Caco-2 (cell line): ENCODE data around the gene DENND10. TPM values are rescaled to one million over a fixed set of nuclear protein-coding genes. Genes with fewer than 3 reads are reported as not detected.
A peak's percentile ranks its signal among the peaks of the same experiment; 100 is the strongest.
"Not testable (repeated sequence)": the region's sequence is repeated elsewhere in the genome, so short reads cannot be mapped to it uniquely, and the experiment has no call there.

Experiments used
- BruUV-seq: library from RNA; stranded (reverse); fragments of 400-500 nt; replicated peaks from 2 replicates; lab custom pipeline; 2021; lab: Mats Ljungman, UMichigan
- CTCF ChIA-PET: fragments of 300-600 bp; sonication (Branson Sonifier 250); formaldehyde crosslinking; loops from one replicate; lab custom pipeline; 2022; ENCODE audit warnings: antibody characterized with exemption; lab: Charles Lee
- POLR2A ChIA-PET: fragments of 300-600 bp; sonication (Branson Sonifier 250); formaldehyde crosslinking; loops from one replicate; lab custom pipeline; 2022; ENCODE audit warnings: antibody characterized with exemption; lab: Charles Lee
- DNase-seq, 2 experiments: peaks; one replicate each; pipeline versions ENCODE4 v3.0.0 to v3.0.0-alpha.2; 2020 to 2022
- H3K27me3 ChIP-seq: replicated peaks from 2 replicates; pipeline ENCODE4 v1.6.0; 2011; ENCODE audit warnings: low read length; ENCODE audit not compliant: control insufficient read depth, insufficient read depth
- H3K36me3 ChIP-seq: 2 replicates; pipeline ENCODE4 v1.5.1; 2011; ENCODE audit warnings: low read length; ENCODE audit not compliant: control insufficient read depth, insufficient read depth
- H3K4me1 ChIP-seq: fragments of 250-450 bp; sonication (Bioruptor Pico); 2 replicates; pipeline ENCODE4 v1.5.1; 2020; ENCODE audit warnings: mild to moderate bottlenecking
- H3K4me3 ChIP-seq: 2 replicates; pipeline ENCODE4 v1.5.1; 2011; ENCODE audit warnings: low read depth, mild to moderate bottlenecking, control low read depth, low read length
- H3K9me3 ChIP-seq: fragments of 250-450 bp; sonication (Bioruptor Pico); 2 replicates; pipeline ENCODE4 v1.5.1; 2020; ENCODE audit warnings: mild to moderate bottlenecking, moderate library complexity
- H3K27ac Mint-ChIP-seq: one replicate; pipeline ENCODE4 v1.8.0; 2022; ENCODE audit warnings: mixed read lengths; ENCODE audit not compliant: unreplicated experiment
- H3K27me3 Mint-ChIP-seq: one replicate; pipeline ENCODE4 v1.8.0; 2022; ENCODE audit warnings: mixed read lengths; ENCODE audit not compliant: insufficient read depth, unreplicated experiment
- H3K36me3 Mint-ChIP-seq: one replicate; pipeline ENCODE4 v1.8.0; 2022; ENCODE audit warnings: mild to moderate bottlenecking, mixed read lengths; ENCODE audit not compliant: insufficient read depth, unreplicated experiment
- H3K4me1 Mint-ChIP-seq: one replicate; pipeline ENCODE4 v1.8.0; 2022; ENCODE audit warnings: low read depth, mixed read lengths; ENCODE audit not compliant: unreplicated experiment
- H3K4me3 Mint-ChIP-seq: one replicate; pipeline ENCODE4 v1.8.0; 2022; ENCODE audit warnings: mild to moderate bottlenecking, moderate library complexity, mixed read lengths; ENCODE audit not compliant: unreplicated experiment
- H3K9me3 Mint-ChIP-seq: one replicate; pipeline ENCODE4 v1.8.0; 2022; ENCODE audit warnings: mixed read lengths; ENCODE audit not compliant: unreplicated experiment
- CTCF ChIP-seq, 2 experiments: fragments of 200-600 bp in 1 of 2; IDR thresholded peaks; 1 replicate in 1 of 2; 2 replicates in 1 of 2; pipeline versions ENCODE4 v1.5.1 to v1.8.0; 2011 to 2022; ENCODE audit warnings: antibody characterized with exemption in 1 of 2, control low read depth in 1 of 2, inconsistent platforms in 1 of 2, low read depth in 1 of 2, low read length in 1 of 2, mild to moderate bottlenecking in 1 of 2, moderate library complexity in 1 of 2; ENCODE audit not compliant: insufficient read depth in 1 of 2, severe bottlenecking in 1 of 2, unreplicated experiment in 1 of 2
- intact Hi-C: fragments of 100-400 bp; cut with micrococcal nuclease; formaldehyde crosslinking; loops from one replicate; pipeline ENCODE4 v1.10.0; 2022; ENCODE audit not compliant: unreplicated experiment
- total RNA-seq: library from RNA; stranded (reverse); gene quantifications from 2 replicates; pipeline ENCODE4 v1.2.3, GENCODE V29; 2022

The DENND10 gene
- total RNA-seq, 1 experiment from 2014 or later: 80.8 TPM

- Mint-ChIP-seq H3K4me1 (no peaks in the 10 kb centered on the region), H3K27ac (no peak overlapping the region), H3K4me3 (no peak overlapping the region), H3K27me3 (no peaks in the 10 kb centered on the region), H3K9me3 (no peaks in the 10 kb centered on the region), H3K36me3 (peaks cover 57% of the 10 kb centered on the region)
- DNase-seq: no peak
- no peak for TF ChIP-seq CTCF (IDR thresholded peaks at IDR 0.05; ENCODE audit: insufficient read depth in 1 of 2, low read depth in 1 of 2, low read length in 1 of 2, severe bottlenecking in 1 of 2, unreplicated experiment in 1 of 2)
- Histone ChIP-seq H3K9me3 (no peaks in the 10 kb centered on the region), H3K4me3 (no peak overlapping the region), H3K27me3 (no peaks in the 10 kb centered on the region), H3K4me1 (no peaks in the 10 kb centered on the region), H3K36me3 (peaks cover 2% of the 10 kb centered on the region)
- CTCF ChIA-PET: no interaction called here
- BruUV-seq: no TSS peak
- intact Hi-C loops: no loop called here
- POLR2A ChIA-PET: no interaction called here
Measured at GRCh38 chr10:119149157-119149556, 45.2 kb downstream of the DENND10 start.

DNA sequence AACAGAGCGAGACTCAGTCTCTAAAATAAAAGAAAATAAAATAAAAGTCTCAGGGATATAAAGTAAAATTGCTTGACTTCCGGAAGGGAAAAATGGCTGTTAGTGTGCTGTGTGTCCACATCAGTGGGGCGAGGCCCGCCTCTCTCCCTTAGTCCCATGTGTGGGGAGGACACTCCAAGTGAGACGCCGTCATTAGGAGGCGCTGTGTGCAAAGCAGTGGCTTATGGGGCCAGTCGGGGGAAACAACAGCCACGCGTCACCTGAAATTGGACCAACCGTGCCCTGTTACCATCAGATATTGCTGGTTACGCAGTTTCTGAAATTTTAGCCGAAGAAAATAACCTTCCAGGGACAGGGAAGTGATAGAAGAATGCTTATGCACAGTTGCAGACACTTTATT, 45.8 kb downstream of the DENND10 start:
- Mint-ChIP-seq H3K27me3 (no peaks in the 10 kb centered on the region), H3K27ac (no peak overlapping the region), H3K9me3 (no peaks in the 10 kb centered on the region), H3K4me1 (no peaks in the 10 kb centered on the region), H3K36me3 (peaks cover 63% of the 10 kb centered on the region), H3K4me3 (no peak overlapping the region)
- no TSS peak for BruUV-seq
- no peak for TF ChIP-seq CTCF (IDR thresholded peaks at IDR 0.05; ENCODE audit: insufficient read depth in 1 of 2, low read depth in 1 of 2, low read length in 1 of 2, severe bottlenecking in 1 of 2, unreplicated experiment in 1 of 2)
- DNase-seq: peak in 1 of 2 experiments; percentile 39
- ChIA-PET POLR2A (no interaction called here), CTCF (no interaction called here)
- Histone ChIP-seq H3K9me3 (no peaks in the 10 kb centered on the region), H3K4me1 (no peaks in the 10 kb centered on the region), H3K4me3 (no peak overlapping the region), H3K36me3 (peaks cover 2% of the 10 kb centered on the region), H3K27me3 (no peaks in the 10 kb centered on the region)
- intact Hi-C loops: no loop called here

DNA sequence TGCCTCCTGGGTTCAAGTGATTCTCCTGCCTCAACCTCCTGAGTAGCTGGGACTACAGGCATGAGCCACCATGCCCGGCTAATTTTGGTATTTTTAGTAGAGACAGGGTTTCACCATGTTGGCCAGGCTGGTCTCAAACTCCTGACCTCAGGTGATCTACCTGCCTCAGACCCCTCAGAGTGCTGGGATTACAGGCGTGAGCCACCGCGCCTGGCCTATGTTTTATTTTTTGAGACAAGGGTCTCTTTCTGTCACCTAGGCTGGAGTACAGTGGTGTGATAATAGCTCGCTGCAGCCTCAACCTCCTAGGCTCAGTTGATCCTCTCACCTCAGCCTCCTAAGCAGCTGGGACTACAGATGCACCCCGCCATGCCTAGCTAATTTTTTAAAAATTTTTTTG, 47.7 kb downstream of the DENND10 start:
- H3K4me1 ChIP-seq, intact Hi-C loops, H3K4me3 Mint-ChIP-seq, H3K27me3 ChIP-seq, H3K27ac Mint-ChIP-seq, H3K36me3 ChIP-seq, H3K9me3 Mint-ChIP-seq, H3K9me3 ChIP-seq, H3K27me3 Mint-ChIP-seq, POLR2A ChIA-PET, H3K4me1 Mint-ChIP-seq, H3K4me3 ChIP-seq, DNase-seq, BruUV-seq: not testable (repeated sequence)
- peaks cover 76% of the 10 kb centered on the region for H3K36me3 Mint-ChIP-seq
- CTCF ChIA-PET: interaction anchor here (0.6 kb wide), 1 partner anchor 13 kb away, joined by 5 read pairs; no protein-coding TSS in a partner anchor

GRCh38 chr10:119153041-119153440, 49.1 kb downstream of the DENND10 start:
- no peak overlapping the region for H3K27ac Mint-ChIP-seq
- POLR2A ChIA-PET: no interaction called here
- BruUV-seq: no TSS peak
- H3K9me3 Mint-ChIP-seq: no peaks in the 10 kb centered on the region
- intact Hi-C loops: no loop called here
- peaks cover 83% of the 10 kb centered on the region for H3K36me3 Mint-ChIP-seq
- TF ChIP-seq CTCF (IDR thresholded peaks at IDR 0.05; ENCODE audit: insufficient read depth in 1 of 2, low read depth in 1 of 2, low read length in 1 of 2, severe bottlenecking in 1 of 2, unreplicated experiment in 1 of 2): no peak
- no peak for DNase-seq
- H3K4me1 ChIP-seq: no peaks in the 10 kb centered on the region
- H3K27me3 ChIP-seq: no peaks in the 10 kb centered on the region
- H3K4me1 Mint-ChIP-seq: no peaks in the 10 kb centered on the region
- no peak overlapping the region for H3K4me3 ChIP-seq
- H3K36me3 ChIP-seq: peaks cover 5% of the 10 kb centered on the region
- no peak overlapping the region for H3K4me3 Mint-ChIP-seq
- CTCF ChIA-PET: no interaction called here
- no peaks in the 10 kb centered on the region for H3K9me3 ChIP-seq
- H3K27me3 Mint-ChIP-seq: no peaks in the 10 kb centered on the region
